HG02763 (cell line): ENCODE results near the gene ECHS1.
A peak's percentile ranks its signal among the peaks of the same experiment; 100 is the strongest.

Source experiments
- ATAC-seq: cut with Tn5 transposase; IDR thresholded peaks from one replicate; pipeline ENCODE4 v1.9.1; 2021; ENCODE audit warnings: mild to moderate bottlenecking, moderate library complexity; ENCODE audit not compliant: unreplicated experiment

Gene ECHS1

GRCh38 chr10:133359554-133359971 lies 13.6 kb downstream of the ECHS1 start:
- ATAC-seq = no peak

DNA sequence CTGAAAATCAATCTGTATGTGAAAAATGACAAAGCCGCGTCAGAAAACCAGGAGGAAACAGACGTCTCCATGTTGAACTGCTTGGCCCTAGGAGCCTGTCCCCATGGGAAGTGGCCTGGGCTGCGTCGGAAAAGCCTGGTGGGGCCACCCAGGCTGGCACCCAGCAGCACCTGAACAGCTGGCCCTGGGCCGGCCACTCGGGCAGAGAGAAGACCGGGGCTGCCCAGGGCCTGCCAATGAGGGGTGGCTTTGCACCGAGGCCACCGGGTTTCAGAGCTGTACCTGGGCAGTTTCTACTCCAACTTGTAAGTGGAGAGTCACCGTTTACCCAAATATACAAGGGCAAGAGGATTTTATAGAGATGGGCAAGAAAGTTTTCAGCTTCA lies 14.2 kb downstream of the ECHS1 start:
- ATAC-seq = no peak

DNA sequence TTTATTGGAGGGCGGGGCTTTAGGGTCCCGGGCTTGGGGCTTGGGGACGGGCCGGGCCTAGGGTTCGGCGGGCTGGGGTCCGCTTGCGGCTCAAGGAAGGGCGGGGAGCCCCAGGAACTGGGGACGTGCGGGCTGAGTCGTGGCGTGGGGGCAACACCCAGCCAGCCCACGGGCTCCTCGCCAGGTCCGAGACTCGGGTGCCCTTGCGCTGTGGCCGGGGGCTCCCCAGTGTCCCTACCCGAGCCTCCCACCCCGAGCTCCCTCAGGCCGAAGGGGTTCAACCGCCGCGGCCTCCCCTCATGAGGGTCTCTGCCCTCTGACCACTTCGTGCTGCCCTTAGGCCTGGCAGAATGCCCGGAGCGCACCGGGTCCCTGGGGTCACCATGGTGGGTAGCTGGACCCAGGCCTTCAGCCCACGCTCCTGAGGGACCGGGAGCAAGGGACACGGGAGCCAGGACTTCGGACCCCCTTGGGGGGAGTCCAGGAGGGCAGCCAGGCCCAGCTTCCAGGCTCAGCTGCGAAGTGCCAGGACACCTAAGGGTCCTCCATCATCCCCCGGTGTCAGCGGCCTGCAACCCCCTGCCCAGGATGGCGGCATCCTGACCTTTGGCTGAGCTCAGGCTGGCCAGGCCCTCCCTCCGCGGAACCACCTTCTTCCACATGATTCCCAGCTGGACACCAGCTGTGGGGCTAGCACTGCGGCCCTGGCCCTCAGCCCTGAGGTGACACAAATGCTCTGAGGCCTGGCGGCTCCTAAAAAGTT lies 14.8 kb downstream of the ECHS1 start:
- no peak for ATAC-seq

- peak; percentile 52 for ATAC-seq
Measured at GRCh38 chr10:133357285-133358161, 15.6 kb downstream of the ECHS1 start, which contains the start of gene FUOM. Gene FUOM, minus strand, starts transcription at chr10:133358019. Its CDS starts 12 bp downstream, at chr10:133358007.

GRCh38 chr10:133356549-133357284 lies 16.4 kb downstream of the ECHS1 start:
- ATAC-seq = no peak

DNA sequence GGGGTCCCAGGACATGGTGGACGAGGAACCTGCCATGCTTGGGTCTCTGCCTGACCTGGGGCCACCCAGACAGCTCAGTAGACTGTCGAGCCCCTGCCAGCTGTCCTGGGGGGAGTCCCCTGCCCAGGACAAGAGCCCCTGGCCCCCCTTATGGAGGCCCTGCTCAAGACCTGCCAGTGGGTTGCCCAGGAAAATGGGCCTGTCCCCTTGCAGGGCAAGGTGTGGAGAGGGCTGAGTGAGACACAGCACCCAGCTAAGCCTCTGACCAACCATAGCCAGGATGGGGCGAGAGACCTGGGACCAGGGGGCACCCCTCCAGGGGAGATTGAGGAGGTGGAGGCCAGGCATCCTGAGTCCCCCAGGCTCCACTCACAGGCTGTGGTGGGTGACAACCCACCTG lies 17.2 kb downstream of the ECHS1 start:
- ATAC-seq = no peak

- ATAC-seq = no peak
Measured at GRCh38 chr10:133355266-133355665, 17.9 kb downstream of the ECHS1 start.

GRCh38 chr10:133354672-133355240 lies 18.4 kb downstream of the ECHS1 start:
- ATAC-seq = no peak

DNA sequence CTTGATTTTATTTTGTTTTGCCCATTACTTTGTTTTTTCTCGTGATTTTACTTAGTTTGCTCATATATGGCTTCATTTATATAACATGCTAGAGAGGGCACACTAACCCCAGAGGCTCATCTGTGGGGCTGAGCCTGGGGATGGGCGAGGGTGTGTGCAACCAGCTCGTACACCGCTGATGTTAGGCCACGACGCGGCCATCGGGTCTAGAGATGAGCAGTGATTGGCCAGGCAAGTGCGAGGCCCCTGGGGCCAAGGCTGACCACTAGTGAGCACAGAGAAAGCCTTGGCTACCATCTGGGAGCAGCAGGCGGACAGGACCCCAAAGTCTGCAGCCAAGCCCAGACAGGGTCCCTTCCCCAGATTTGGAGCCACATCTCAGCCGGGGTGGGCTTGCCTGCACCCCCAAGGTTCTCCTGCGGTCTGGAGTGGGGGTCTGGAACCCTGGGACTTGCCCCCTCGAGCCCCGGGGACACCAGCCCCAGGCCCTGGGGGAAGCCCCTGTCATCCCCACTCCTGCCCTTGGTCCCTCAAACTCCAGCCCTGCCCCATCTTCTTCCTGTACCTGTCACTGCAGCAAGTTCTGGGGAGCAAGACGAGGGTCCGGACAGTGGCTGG lies 19.1 kb downstream of the ECHS1 start:
- no peak for ATAC-seq

DNA sequence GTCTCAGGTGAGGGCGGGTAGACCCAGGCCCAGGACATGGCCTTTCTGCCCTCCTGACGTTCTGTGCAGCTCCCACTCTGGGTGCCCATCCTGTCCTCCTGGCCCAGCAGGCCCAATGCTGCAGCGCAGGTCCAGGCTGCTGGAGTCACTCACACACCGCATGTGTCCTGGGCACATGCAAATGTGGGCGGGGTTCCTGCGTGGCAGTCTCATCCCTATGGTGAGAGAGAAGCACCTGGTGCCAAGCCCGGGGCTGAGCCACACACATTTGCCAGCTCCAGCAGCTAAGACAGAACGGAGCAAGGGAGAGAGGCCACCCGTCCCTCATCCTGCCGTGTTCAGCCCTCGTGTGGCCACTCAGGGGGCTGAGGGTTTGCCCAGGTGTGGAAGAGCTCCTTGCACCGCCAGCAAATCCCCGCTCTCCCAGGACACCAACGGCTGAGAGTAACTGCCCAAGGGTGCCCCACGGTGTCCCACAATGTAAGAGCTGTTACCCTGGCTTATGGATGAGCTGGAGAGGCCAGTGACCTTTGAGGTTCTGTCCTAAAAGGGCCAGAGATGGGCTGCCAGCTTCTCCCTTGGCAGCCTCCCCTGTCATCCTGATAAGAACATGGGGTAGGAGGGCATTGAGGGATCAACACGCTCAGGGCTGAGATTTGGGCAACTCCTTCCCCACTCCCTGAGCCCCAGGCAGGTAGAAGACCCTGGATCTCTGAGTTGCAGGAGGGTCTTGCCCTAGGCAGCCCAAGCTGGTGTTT lies 19.8 kb downstream of the ECHS1 start:
- no peak for ATAC-seq

DNA sequence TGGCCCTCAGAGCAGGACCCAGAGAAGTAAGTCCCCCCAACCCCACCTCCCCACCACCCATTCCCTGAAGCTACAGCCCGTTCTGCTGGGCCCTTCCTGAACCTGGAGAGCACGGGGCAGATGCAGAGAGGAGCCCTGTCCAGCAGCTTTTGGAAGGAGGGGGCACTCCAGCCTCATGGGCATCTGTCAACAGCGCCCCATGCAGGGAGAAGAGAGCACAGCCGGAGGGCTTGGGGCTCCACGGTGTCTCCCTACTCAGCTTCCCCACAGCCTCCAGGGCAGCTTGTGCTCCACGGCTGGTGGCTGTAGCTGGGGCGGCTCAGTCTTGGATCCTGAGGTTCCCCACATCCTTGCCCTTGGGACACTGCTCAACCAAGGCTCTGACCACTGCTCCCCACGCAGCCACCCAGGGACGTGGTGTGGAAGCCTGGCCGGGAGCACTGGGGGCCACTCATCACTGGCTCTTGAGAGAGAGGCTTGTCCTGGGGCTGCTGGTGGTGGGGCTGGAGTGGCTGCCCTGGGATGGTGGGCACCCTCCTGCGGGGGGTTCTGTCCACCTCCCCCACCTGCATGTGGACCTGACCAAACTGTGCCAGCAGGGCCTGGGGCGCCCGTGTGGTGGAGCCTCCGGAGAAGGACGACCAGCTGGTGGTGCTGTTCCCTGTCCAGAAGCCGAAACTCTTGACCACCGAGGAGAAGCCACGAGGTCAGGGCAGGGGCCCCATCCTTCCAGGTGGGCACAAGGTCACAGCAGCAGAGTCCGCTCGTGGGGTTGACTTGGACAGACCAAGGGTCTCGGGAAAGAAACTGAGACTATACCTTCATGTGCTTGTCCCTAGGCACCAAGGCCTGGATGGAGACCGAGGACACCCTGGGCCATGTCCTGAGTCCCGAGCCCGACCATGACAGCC lies 21.5 kb downstream of the ECHS1 start:
- no peak for ATAC-seq

- no peak for ATAC-seq
Measured at GRCh38 chr10:133350950-133351329, 22.2 kb downstream of the ECHS1 start.

DNA sequence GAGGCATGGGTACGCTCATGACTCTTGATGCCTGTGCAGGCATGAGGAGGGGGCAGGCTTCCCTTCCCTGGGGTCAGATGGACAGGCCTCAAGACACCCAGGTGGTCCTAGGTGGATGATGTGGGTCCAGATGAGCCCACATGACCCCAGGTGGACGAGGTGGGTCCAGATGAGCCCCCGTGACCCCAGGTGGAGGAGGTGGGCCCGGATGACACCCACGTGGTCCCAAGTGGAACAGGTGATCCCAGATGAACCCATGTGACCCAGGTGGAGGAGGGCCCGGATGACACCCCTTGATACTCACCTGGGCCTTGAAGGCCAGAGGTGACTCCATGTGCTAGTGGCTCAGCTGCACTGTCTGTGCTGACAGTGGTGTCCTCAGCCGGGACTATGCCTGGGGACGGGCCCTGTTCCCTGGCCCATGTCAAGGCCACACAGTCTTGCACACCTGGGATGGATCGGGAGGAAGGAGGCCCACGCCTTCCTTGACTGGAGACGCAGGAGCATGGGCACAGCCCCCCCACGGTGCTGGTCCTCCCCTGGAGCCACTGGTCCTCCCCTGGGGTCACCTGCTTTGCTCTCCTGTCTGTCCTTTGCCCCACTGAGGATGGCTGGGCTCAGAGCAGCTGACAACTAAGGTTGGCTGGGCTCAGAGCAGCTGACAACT lies 22.7 kb downstream of the ECHS1 start:
- no peak for ATAC-seq

GRCh38 chr10:133349577-133350011 lies 23.6 kb downstream of the ECHS1 start:
- no peak for ATAC-seq

DNA sequence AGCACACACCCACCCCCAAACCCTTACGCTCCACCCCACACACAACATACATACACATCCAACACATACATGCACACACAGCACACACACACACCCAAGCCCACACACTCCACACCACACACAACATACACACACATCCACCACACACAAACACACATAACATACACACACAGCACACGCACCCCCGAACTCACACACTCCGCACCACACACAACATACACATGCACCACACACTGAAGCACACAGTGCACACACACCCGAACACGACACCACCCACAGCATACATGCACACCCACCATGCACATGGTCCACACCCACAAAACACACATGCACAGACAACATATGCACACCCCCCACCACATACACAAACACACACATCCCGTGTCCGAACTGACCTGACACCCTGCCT lies 24.0 kb downstream of the ECHS1 start:
- no peak for ATAC-seq

GRCh38 chr10:133347710-133348517 lies 25.2 kb downstream of the ECHS1 start:
- ATAC-seq = no peak

DNA sequence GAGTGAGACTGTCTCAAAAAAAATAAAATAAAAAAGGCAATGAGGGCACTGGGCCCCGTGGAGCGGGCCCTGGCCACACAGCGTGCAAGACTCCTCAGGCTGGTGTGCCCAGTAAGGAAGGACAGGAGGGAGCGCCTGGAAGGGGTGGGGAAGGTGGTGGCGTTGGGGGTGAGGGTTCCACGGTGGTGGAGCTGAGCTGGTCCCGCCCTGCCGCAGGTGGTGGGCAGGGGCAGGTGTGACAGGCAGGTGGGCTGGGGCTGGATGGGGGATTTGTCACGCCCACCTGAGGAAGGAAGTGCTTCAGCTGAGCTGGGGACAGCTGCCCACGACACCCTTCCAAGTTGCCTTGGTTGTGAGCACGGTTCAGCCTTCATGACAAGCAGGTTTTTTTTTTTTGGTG lies 26.7 kb downstream of the ECHS1 start:
- no peak for ATAC-seq
